KG1 (cell line): Measurements from ENCODE around the gene EP300.
A peak's percentile ranks its signal among the peaks of the same experiment; 100 is the strongest.
"Not testable (repeated sequence)": the region's sequence is repeated elsewhere in the genome, so short reads cannot be mapped to it uniquely, and the experiment has no call there.

ENCODE experiments used
- DNase-seq: peaks from one replicate; lab custom pipeline; 2025; lab: John Stamatoyannopoulos, UW

The EP300 gene

DNA sequence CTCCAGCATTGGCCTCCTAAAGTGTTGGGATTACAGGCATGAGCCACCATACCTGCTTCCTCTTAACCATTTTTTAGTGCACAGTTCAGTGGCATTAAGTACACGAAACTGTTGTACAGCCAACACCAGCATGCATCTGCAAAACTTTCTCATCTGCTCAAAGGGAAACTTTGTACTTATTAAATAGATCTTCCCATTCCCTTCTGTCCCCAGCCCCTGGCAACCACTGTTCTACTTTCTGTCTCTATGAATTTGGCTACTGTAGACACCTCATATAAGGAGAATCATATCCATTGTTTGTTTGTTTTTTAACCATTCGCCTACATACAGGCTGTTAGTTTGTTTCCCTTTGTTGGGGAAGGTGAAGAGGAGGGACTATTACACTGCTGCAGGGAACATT lies 6.5 kb upstream of the EP300 start:
- no peak for DNase-seq

DNA sequence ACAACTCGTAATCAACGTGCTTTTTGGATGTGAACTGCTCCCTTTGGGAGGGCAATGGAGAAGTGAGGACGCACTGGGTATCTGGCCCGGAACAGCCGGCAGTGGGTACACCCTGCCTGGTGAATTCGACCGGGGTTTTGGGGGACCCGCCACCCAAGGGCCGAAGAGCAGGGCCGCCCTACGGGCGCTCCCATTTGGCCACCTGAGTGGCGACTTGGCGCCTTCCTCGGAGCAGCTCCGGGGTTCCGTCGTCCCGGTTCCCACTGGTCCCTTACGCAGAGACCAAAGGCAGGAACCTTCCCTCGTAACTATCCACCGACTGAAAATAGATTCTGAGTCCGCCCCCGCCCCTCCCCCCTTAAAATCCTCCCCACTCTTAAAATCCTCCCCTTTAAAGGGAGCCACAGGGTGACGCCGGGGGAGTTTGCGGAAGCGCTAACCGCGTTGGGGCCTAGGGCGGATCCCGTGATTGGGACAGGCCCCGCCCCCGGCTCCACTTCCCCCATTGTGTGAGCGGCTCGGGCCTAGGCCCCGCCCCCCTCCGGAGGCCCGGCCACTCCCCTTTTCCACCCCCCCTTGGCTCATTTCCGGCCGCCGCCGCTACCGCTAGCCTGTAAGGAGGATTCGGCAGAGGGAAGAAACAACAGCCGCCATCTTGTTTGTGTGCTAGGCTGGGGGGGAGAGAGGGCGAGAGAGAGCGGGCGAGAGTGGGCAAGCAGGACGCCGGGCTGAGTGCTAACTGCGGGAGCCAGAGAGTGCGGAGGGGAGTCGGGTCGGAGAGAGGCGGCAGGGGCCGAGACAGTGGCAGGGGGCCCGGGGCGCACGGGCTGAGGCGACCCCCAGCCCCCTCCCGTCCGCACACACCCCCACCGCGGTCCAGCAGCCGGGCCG lies 1.0 kb upstream of the EP300 start:
- DNase-seq: peak; percentile 93

DNA sequence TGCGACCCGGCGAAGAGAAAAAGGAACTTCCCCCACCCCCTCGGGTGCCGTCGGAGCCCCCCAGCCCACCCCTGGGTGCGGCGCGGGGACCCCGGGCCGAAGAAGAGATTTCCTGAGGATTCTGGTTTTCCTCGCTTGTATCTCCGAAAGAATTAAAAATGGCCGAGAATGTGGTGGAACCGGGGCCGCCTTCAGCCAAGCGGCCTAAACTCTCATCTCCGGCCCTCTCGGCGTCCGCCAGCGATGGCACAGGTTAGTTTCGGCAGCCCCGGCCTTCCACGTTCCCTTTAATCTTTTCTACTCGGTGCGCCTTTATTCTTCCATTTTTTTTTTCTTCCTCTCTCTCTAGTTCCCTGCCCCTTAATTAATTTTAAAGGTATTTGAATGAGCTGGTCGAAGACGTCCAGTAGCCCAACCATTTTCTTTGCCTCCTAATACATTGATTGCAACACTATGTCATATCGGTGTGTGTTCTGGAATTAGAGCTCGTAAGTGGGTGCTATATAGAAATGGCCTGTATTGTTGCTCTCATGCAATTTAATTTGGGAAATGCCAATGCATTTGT lies 537 bp downstream of the EP300 start:
- DNase-seq: no peak

- peak; percentile 14 for DNase-seq
Measured at GRCh38 chr22:41094041-41094593, 1.7 kb downstream of the EP300 start.

- no peak for DNase-seq
Measured at GRCh38 chr22:41096391-41096790, 4.0 kb downstream of the EP300 start.

DNA sequence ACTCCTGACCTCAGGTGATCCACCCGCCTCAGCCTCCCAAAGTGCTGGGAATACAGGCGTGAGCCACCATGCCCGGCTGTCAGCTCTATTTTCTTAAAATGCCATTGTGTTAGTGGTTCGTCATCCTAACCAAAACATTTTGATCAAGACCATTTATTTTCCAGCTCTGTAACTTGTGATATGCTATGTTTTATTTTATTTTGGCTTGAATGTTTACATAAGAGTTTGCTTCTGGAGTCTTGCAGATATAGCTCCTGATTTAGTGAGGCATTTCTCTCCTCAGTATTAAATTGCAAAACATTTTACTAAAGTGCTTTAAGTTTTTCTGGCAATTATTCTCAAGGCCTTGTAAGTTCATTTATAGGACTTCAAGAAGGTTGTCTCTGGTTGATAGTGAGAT lies 4.4 kb downstream of the EP300 start:
- no peak for DNase-seq

GRCh38 chr22:41099036-41099435 lies 6.6 kb downstream of the EP300 start:
- DNase-seq: no peak

DNA sequence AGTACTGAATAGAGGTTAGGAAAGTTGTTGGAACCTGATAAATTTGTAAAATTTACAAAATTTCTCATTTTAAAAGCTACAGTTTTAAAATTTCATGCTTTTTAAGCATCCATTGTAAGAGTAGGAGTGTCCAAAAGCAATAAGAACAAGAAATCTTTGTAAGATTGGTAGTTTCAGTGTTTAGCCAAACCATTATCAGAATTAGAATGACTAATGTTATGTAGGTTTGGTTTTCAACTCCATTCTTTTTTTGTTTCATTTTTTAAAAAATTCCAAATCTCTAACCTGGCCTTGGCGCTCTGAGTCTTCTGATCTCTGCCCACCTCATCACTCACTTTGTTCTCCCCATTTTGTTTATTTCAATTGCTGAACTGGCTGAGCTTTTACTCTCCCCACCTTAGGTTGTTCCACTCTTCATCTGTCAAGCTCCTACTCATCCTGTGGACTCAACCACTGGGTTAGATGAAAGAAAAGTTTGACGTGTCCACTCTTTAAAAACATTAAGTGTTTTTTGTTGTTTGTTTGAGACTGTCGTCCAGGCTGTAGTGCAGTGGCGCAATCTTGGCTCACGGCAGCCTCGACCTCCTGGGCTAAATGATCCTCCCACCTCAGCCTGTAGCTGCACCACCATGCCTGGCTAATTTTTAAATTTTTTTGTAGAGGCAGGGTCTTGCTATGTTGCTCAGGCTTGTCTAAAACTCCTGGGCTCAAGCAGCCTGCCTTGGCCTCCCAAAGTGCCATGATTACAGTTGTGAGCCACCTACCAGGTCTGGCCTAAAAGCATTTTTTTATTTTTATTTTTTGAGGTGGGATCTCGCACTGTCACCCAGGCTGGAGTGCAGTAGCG lies 14.0 kb downstream of the EP300 start:
- DNase-seq: no peak

GRCh38 chr22:41106969-41107325 lies 14.6 kb downstream of the EP300 start:
- not testable (repeated sequence) for DNase-seq

- DNase-seq: no peak
Measured at GRCh38 chr22:41110968-41111367, 18.6 kb downstream of the EP300 start.

DNA sequence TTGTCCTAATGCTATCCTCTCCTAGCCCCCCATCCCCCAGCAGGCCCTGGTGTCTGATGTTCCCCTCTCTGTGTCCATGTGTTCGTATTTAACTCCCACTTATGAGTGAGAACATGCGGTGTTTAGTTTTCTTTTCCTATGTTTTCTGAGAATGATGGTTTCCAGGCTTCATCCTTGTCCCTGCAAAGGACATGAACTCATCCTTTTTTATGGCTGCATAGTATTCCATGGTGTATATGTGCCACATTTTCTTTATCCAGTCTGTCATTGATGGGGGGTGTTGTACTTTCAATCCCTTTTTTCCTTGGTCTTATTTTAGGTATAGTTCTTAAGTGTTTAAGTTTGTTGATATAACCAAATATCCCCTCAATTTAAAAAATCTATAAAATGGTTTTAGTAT lies 23.9 kb downstream of the EP300 start:
- DNase-seq: no peak

DNA sequence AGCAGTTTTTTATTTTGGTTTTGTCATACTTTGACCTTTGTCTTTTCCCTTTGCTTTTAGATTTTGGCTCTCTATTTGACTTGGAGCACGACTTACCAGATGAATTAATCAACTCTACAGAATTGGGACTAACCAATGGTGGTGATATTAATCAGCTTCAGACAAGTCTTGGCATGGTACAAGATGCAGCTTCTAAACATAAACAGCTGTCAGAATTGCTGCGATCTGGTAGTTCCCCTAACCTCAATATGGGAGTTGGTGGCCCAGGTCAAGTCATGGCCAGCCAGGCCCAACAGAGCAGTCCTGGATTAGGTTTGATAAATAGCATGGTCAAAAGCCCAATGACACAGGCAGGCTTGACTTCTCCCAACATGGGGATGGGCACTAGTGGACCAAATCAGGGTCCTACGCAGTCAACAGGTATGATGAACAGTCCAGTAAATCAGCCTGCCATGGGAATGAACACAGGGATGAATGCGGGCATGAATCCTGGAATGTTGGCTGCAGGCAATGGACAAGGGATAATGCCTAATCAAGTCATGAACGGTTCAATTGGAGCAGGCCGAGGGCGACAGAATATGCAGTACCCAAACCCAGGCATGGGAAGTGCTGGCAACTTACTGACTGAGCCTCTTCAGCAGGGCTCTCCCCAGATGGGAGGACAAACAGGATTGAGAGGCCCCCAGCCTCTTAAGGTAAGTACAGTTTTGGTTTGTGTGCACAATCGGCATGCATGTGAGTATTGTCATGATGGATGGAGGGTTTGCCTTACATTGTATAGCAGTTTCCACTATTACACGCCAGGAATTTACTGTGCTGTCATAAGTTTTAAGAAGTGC lies 25.0 kb downstream of the EP300 start:
- DNase-seq: no peak

GRCh38 chr22:41123151-41123550 lies 30.8 kb downstream of the EP300 start:
- no peak for DNase-seq

DNA sequence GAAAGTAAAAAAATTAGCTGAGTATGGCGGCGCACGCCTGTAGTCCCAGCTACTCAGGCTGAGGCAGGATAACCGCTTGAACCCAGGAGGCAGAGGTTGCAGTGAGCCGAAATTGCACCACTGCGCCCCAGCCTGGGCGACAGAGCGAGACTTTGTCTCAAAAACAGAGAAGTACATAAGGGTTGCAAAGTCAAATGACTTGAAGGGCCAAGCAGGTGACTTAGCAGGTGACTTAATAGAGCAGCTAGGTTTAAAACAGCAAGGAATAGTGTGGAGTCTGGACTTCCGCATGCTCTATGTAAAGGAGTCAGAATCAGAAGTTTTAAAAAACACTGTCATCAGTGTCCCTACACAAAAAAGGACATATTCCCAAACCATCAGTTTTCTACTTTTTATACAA lies 31.7 kb downstream of the EP300 start:
- DNase-seq: no peak

DNA sequence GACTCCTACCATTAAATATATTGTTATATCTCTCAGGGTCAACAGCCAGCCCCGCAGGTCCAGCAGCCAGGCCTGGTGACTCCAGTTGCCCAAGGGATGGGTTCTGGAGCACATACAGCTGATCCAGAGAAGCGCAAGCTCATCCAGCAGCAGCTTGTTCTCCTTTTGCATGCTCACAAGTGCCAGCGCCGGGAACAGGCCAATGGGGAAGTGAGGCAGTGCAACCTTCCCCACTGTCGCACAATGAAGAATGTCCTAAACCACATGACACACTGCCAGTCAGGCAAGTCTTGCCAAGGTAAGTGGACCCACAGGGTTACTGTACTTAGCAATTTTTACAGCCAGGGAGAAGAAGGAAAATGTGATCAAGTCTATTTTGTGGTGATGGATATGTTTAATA lies 35.1 kb downstream of the EP300 start:
- DNase-seq: no peak

GRCh38 chr22:41128606-41129005 lies 36.2 kb downstream of the EP300 start:
- no peak for DNase-seq

GRCh38 chr22:41132550-41132949 lies 40.2 kb downstream of the EP300 start:
- no peak for DNase-seq

- DNase-seq: no peak
Measured at GRCh38 chr22:41140365-41140957, 48.1 kb downstream of the EP300 start.

GRCh38 chr22:41145921-41146320 lies 53.5 kb downstream of the EP300 start:
- not testable (repeated sequence) for DNase-seq

DNA sequence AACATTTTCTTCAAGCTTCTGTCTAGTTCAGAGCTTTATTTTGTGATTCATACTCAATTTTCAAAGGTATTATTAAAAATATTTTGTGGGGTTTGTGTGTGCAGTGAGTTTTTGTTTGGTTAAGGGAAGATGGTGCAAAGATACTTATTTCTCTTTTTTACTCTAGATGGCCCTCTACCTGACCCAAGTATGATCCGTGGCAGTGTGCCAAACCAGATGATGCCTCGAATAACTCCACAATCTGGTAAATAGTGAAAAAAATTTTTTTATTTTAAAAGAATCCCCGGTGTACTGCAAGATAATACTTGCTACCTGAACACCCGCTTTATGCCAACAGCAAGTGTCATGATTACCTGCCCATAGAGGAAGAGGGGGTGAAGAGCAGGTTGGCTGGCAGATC lies 54.2 kb downstream of the EP300 start:
- no peak for DNase-seq

GRCh38 chr22:41147722-41148121 lies 55.3 kb downstream of the EP300 start:
- no peak for DNase-seq
